T47D (cell line): ENCODE results near the gene RBM5.

Source experiments
- DNase-seq, 2 experiments: peaks; one replicate each; pipeline versions ENCODE4 v3.0.0 to v3.0.0-alpha.2; 2011 to 2012; ENCODE audit warnings: low read depth in 1 of 2, low spot score in 1 of 2
- JUND ChIP-seq: IDR thresholded peaks from 2 replicates; pipeline ENCODE4 v1.6.1; 2012; ENCODE audit warnings: low read depth
- in situ Hi-C: cut with HindIII; loops from 2 replicates; pipeline ENCODE4 v1.10.0; 2016; ENCODE audit warnings: low sequenced_read_pairs, low pct_unique_long_range_greater_than_20kb

Gene RBM5

DNA sequence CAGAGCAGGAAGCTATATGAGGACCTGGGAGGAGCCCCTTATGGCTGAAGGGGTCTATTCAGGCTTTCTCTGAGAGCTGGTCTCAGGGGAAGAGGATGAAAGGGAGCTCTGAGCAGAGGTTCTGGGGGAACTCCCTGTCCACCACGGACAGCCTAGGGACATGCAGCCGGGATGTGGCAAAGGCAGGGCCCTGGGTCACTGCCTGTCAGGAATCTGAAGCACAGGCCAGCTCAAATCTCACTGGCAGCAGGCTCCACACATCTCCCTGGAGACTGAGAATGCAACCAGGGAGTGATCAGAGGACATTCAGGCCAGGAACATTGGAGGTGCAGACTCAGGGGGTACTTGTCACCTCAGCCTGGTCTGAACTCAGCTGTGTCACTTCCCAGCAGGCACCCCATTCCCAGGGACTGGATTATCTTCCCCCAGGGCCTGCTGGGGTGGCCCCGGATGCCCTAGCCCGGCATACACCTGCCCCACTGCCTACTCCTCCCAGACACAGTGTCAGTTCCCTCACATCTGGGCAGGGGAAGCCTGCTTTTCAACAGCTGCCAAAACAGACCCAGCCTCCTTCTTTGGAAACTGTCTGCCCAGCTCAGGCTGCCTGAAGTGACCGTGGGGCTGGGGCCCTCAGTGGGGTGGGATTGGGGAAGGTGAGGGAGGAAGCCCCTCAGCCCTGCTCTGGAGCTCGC lies 48.1 kb downstream of the RBM5 start:
- in situ Hi-C loops, result no loop called here
- no peak for TF ChIP-seq JUND
- no peak for DNase-seq

DNA sequence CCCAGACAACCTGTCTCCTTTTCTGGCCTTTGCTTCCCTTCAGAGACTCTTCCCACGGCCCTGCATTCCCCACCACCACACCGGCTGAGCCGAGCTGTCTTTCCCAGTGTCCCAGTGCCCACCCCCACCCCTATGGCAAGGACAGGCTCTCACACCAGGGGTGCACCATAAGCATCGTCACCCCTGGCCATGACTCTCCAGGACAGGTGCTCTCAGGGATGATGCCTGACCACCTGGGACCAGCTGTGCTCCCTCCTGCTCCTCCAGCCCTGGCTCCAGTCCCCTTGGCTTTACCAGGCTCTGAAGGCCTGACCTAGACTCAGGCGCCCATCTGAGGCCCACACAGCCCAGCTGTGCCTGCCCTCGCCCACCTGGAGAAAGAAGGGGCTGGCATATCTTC lies 48.8 kb downstream of the RBM5 start:
- no peak for DNase-seq
- no peak for TF ChIP-seq JUND
- in situ Hi-C loops, result no loop called here

DNA sequence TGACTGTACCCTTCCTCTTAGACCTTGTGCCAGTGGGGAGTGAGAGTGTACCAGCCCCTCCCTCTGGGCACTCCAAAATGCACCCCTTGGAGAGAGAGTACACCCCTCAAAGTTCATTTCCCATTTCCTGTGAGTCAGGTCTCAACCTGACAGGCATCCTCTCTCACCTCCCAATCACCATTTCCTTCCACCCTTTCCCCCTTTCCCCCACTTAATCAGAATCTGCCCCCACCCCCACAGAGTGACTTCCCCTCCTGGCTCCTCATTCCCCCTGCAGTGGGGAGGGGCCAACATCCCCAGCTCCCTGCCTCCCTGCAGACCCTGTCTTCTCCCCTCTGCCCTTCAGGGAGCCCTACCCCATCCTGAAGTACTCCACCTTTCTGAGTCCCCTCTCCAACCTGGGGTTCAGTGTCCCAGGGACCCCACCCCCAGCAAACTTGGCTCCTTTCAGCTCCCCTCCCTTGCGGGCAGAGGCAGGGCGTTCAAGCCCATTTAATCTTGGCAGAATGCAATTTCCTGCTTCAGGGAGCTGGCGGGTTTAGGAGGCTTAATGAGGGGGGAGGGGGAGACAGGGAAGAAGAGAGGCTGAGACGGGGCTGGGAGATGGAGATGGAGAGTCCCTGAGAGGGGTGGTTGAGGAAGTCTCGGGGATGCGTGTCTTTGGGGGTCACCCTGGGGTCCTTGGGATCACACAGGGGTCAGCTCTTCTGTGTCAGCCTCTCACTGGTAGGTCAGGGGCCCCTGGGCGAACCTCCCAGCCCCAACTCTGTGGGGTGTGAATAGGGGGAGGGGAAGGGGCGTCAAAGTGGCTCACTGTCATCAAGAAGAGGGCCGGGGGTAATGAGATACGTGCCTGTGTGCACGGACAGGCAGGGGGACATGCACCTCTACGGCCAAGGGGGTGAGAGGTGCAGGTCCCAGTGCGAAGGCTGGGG lies 49.8 kb downstream of the RBM5 start:
- TF ChIP-seq JUND, result no peak
- no peak for DNase-seq
- in situ Hi-C loops, result no loop called here

DNA sequence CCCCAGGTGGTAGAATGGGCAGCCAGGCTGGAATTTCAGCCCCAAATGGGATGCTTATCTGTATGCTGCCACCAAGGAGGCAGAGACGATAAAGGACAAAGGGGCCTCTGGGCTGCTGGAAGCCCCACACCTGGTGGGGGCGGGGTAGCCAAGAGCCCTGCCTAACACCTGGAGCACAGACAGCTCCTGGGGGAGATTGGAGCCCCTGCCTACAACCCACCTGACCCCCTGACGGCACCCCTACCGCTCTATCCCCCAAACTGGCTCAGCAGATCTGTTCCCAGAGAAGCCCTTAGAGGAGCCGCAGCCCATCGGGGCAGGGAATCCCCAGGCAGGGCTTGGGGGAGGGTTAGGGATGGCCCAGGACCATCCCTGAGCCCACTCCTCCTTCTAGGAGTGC lies 50.6 kb downstream of the RBM5 start:
- TF ChIP-seq JUND, result no peak
- DNase-seq, result no peak
- in situ Hi-C loops, result no loop called here

DNA sequence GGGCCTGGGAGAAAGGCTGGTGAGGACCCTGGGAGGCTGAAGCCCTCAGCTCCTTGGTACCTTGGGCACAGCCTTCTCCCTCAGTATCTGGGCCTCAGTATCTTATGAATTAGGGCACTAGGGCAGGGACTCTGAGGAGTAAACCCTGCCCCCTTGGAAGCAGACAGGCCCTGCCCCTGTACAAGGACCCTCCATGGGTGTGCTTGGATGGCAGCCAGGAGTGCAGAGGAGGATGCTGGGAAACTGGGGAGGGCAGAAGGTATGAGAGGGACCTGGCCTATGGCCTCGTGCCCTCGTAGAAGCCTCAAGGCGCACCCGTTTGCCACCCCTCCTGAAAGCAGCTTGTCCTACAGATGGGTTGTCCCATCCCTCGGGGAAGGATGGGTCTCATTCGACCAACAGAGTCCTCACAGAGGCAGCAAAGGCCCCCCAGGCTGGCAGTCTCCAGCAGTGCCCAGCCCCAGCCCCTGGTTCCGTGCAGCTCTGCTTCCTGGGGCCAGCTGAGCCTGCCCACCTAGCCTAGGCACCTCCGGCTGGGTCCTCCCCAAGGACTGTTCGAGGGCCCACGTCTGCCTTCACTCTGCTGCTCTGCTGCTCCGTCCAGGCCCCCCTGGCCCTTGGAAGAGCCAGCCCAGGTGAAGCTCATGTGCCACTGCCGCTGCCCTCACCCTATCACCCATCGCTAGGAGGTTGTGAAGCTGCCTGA lies 51.2 kb downstream of the RBM5 start:
- in situ Hi-C loops, result no loop called here
- TF ChIP-seq JUND, result no peak
- DNase-seq, result no peak

DNA sequence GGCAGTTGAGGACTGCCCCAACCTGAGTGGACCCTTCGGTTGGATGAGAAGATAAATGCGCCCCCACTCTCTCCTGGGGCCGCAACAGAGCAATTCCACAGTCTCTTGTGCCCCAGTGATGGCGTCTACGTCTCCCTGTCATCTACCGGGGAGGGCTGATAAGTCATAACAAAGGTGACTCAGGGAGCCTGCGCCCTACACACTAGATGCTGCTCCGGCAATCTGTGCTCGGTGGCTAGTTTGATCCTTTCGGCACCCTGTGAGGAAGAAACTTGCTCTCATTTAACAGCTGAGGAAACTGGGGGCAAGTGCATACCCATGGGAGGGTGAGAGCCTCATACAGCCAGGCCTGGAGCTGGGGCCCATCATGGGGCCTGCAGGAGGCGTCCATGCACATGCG lies 52.3 kb downstream of the RBM5 start:
- TF ChIP-seq JUND, result no peak
- DNase-seq, result no peak
- in situ Hi-C loops, result no loop called here

DNA sequence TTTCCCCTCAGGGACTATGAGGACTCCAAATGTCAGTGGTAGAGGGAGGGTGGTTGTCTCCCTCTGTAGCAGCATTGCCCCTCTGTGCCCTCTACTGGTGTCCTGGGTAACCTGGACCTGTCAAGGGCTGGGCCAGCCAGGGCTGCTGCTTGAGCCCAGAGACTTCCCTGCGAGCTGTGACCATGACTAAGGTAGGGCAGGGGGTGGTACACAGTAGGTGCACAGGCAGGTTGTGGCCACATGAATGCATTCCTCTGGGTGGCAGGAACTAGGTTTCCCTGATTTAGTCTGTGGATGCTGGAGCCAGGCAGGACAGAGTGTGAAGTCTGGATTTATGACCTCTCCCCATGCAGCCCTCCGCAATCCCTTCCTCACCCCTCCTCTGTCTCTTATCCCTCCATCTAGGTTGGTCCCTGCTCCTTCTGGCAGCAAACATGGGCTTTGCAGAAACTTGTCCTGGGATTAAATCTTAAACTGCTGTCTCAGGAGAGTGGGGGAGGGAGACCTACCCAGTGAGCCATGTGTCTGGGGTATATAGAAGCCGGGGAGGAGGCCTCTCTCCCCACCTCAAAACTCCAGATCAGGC lies 57.7 kb downstream of the RBM5 start:
- DNase-seq, result peak in 1 of 2 experiments; percentile 82
- no peak for TF ChIP-seq JUND
- in situ Hi-C loops, result no loop called here

DNA sequence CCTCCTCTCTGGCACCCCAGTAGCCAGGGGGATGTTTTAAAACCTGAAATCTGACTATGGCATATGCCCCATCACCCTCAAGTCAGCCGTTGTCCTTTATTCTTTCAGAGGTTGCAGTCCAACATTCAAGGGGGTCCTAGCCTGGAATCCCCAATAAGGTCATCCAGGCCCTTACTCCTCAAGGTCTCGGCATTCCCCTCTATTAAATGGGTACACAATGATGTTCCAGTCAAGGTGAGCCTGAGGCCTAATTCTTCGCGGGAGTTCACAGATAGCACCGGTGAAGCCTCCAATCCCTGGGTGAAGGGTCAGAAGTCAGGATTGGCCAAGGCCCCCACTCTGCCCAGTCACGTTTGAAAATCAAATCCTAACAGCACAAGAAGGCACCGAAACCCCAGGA lies 58.3 kb downstream of the RBM5 start:
- no peak for TF ChIP-seq JUND
- no peak for DNase-seq
- in situ Hi-C loops, result no loop called here

DNA sequence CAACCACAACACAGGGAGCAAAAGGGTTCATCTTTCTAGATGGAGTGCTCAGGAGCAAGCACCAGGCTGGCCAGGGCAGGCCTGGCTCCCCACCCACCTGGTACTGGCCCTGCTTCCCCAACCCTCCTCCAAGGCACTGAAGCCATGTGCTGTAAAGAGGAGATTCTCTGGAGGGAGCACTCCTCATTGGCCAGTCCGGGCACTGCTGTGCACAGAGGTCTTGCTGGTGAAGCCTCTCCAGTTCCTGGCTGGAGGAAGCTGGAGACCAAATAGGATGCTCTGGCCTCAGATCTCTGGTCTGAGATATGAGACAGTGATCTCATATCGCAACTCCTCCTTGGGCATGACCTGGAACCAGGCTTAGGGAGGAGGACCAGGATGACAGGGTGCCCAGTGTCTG lies 58.7 kb downstream of the RBM5 start:
- in situ Hi-C loops, result no loop called here

DNA sequence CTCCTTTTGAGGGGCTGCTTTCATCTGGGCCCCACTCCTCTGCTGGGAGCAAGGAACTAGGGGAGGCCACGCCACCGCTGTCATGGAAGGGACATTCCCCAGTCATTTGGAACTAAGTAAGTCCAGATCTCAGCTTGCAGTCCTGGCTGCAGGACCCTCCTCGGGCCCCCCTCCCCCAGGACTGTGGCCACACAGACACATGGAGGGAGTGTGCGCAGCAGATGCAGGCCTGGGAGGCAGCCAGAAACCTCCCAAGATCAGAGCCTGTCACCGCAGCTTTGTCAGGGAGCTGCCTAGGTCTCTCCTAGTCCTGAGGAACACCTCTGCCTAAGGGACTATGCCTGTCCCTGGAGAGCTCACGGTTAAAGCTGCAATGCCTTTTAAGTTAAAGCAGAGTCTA lies 59.1 kb downstream of the RBM5 start:
- TF ChIP-seq JUND, result no peak
- no peak for DNase-seq
- in situ Hi-C loops, result no loop called here

More for the DNA sequence above, 58.7 kb downstream of the RBM5 start:
- TF ChIP-seq JUND, result no peak
- DNase-seq, result no peak

DNA sequence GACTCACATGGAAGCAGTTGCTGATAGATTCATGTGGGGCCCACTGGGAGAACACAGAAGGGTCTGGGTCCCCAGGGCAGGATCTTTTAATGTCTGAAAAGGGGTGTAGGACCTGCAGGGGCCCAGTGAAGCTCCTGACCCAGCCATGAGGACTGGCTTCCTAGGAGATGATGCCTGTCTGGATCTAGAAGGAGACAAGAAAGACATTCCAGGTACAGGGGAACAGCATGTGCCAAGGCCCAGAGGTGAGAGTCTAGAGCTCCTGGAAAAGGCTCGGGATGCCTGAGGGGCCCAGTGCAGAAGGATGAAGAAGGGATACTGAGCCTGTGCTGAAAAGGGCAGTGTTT lies 61.7 kb downstream of the RBM5 start:
- in situ Hi-C loops, result no loop called here
- DNase-seq, result no peak
- TF ChIP-seq JUND, result no peak

DNA sequence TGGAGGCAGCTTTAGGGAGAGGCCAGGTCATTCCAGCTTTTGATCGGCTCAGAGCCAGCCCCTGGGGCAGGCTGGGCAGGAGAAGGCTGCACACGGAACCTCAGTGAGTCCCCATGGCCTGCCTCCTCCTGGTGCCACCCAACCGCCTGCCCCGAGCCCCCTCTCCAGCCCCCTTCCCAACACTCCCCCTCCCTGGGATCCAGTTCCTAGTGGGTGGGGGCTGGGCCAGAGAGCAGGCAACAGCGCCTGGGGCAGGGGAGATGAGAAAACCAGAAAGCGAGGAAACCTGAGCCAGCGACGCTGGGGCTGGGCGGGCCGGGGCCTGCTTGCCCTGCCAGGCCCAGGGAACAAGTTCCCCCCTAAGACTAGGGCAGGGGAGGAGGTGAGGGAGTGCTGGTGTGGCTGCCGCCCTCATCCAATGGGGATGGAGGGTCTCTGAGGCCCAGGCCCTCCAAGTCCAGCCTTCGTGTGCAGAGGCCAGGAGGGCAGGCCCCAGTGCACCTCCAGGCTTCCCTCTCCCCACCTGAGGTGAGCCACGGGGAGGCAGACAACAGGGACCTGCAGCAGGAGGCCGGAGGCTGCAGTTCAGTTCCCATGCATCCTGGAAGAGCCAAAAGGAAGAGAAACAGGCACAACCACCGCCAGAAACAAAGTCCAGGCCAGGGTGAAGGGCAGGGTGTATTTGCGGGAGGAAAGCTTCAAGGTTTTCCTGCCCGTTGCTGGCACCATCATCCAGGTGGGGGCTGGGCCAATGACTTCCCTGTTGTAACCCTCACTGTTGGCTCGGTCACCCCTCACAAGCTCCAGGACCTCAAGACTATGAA lies 62.4 kb downstream of the RBM5 start:
- in situ Hi-C loops, result no loop called here
- peak; percentile 49 to 97 for DNase-seq
- no peak for TF ChIP-seq JUND
